Measurements from ENCODE around the gene SORCS1.
A peak's percentile ranks its signal among the peaks of the same experiment; 100 is the strongest.

SORCS1 gene

GRCh38 chr10:107104026-107104652 is 60.4 kb downstream of the SORCS1 start:
- DNase-seq (ENCODE audit: low spot score) = no peak

- no peak for DNase-seq (ENCODE audit: low spot score)
Observed at GRCh38 chr10:107103174-107104025, 61.1 kb downstream of the SORCS1 start.

- DNase-seq (ENCODE audit: low spot score) = no peak
Observed at GRCh38 chr10:107098326-107098725, 66.2 kb downstream of the SORCS1 start.

GRCh38 chr10:107094824-107095522 is 69.5 kb downstream of the SORCS1 start:
- DNase-seq (ENCODE audit: low spot score) = no peak

- no peak for DNase-seq (ENCODE audit: low spot score)
Observed at GRCh38 chr10:107092321-107092720, 72.2 kb downstream of the SORCS1 start.

- no peak for DNase-seq (ENCODE audit: low spot score)
Observed at GRCh38 chr10:107091126-107091525, 73.4 kb downstream of the SORCS1 start.

GRCh38 chr10:107085665-107086525 is 78.6 kb downstream of the SORCS1 start:
- no peak for DNase-seq (ENCODE audit: low spot score)

- DNase-seq (ENCODE audit: low spot score) = no peak
Observed at GRCh38 chr10:107083388-107084009, 81.0 kb downstream of the SORCS1 start.

GRCh38 chr10:107081644-107082043 is 82.9 kb downstream of the SORCS1 start:
- DNase-seq (ENCODE audit: low spot score) = no peak

GRCh38 chr10:107075117-107075516 is 89.4 kb downstream of the SORCS1 start:
- no peak for DNase-seq (ENCODE audit: low spot score)

GRCh38 chr10:107072786-107073185 is 91.7 kb downstream of the SORCS1 start:
- DNase-seq (ENCODE audit: low spot score) = peak; percentile 45

GRCh38 chr10:107072028-107072427 is 92.5 kb downstream of the SORCS1 start:
- no peak for DNase-seq (ENCODE audit: low spot score)

GRCh38 chr10:107071301-107071700 is 93.2 kb downstream of the SORCS1 start:
- no peak for DNase-seq (ENCODE audit: low spot score)

- DNase-seq (ENCODE audit: low spot score) = no peak
Observed at GRCh38 chr10:107067843-107068242, 96.7 kb downstream of the SORCS1 start.

- DNase-seq (ENCODE audit: low spot score) = no peak
Observed at GRCh38 chr10:107064075-107064474, 100.4 kb downstream of the SORCS1 start.

GRCh38 chr10:107059872-107060271 is 104.6 kb downstream of the SORCS1 start:
- DNase-seq (ENCODE audit: low spot score) = no peak

GRCh38 chr10:107059068-107059804 is 105.3 kb downstream of the SORCS1 start:
- DNase-seq (ENCODE audit: low spot score) = no peak

GRCh38 chr10:107058331-107058730 is 106.2 kb downstream of the SORCS1 start:
- no peak for DNase-seq (ENCODE audit: low spot score)

GRCh38 chr10:107056182-107056581 is 108.3 kb downstream of the SORCS1 start:
- DNase-seq (ENCODE audit: low spot score) = no peak

- DNase-seq (ENCODE audit: low spot score) = no peak
Observed at GRCh38 chr10:107054469-107055156, 109.9 kb downstream of the SORCS1 start.
